Adrenal gland (tissue), 12 donors: ENCODE results near the gene DKK3. TPM values are rescaled to one million over a fixed set of nuclear protein-coding genes. Genes with fewer than 3 reads are reported as not detected.

Experiments
- DNase-seq, 7 donors: peaks; one replicate each; pipeline ENCODE4 v3.0.0-alpha.2; 2019 to 2020
- H3K27ac ChIP-seq, 5 donors: fragments of 200-600 bp; sonication (generic) in 4 of 5; 1 replicate in 3 of 5; 2 replicates in 2 of 5; pipeline versions ENCODE4 v1.5.1 to v1.8.0; 2016 to 2020; ENCODE audit warnings: mild to moderate bottlenecking in 1 of 5
- H3K27me3 ChIP-seq: fragments of 200-600 bp; 2 replicates; pipeline ENCODE4 v1.8.0; 2021
- H3K36me3 ChIP-seq, 2 donors: fragments of 200-600 bp; replicated peaks in 1 of 2; 1 replicate in 1 of 2; 2 replicates in 1 of 2; pipeline versions ENCODE4 v1.5.1 to v1.8.0; 2018 to 2022
- H3K4me1 ChIP-seq, 2 donors: fragments of 200-600 bp; replicated peaks in 1 of 2; 1 replicate in 1 of 2; 2 replicates in 1 of 2; pipeline versions ENCODE4 v1.5.1 to v1.8.0; 2018 to 2021
- H3K4me3 ChIP-seq, 4 donors: fragments of 200-600 bp; sonication (generic) in 3 of 4; one replicate each; pipeline ENCODE4 v1.5.1; 2016 to 2018
- H3K9me3 ChIP-seq, 3 donors: fragments of 200-600 bp; sonication (generic) in 1 of 3; replicated peaks in 1 of 3; 1 replicate in 2 of 3; 2 replicates in 1 of 3; pipeline versions ENCODE4 v1.5.1 to v1.8.0; 2016 to 2021
- POLR2A ChIP-seq, 2 donors: fragments of 450-650 bp; IDR thresholded peaks; one replicate each; pipeline ENCODE4 v1.6.1; 2017; ENCODE audit warnings: antibody characterized with exemption in 2 of 2, mild to moderate bottlenecking in 2 of 2, moderate library complexity in 1 of 2
- WGBS, 4 donors: extraction: QIAGEN DNeasy Blood & Tissue Kit in 2 of 4; methylation state at CpG; one replicate each; pipeline versions ENCODE4 v1.1.5 to v1.1.7; 2013 to 2017; 5-methylcytosine and 5-hydroxymethylcytosine counted together
- intact Hi-C, 2 donors: fragments of 100-400 bp; cut with DNase I; formaldehyde crosslinking; loops; one replicate each; pipeline versions ENCODE4 v1.14.1 to v1.15.0; 2022 to 2023
- polyA plus RNA-seq, 3 donors: library from polyadenylated mRNA; stranded (reverse); fragments of 200-250 nt in 2 of 3; fragments of 350-450 nt in 1 of 3; fragmentation: Illumina TruSeq in 1 of 3; extraction: RNeasy Lipid Tissue Mini Kit (QIAGEN cat#74804) in 1 of 3; gene quantifications; one replicate each; pipeline ENCODE4 v1.2.3, GENCODE V29; 2013 to 2014
- total RNA-seq, 9 donors: library from RNA; depleted of rRNA in 4 of 9; stranded (reverse); fragments of >200 nt in 4 of 9; fragments of 120-200 nt in 1 of 9; fragmentation: NEBNext Ultra II Directional in 1 of 9; extraction: Animal tissue kit (Norgen Biotek cat#: 25700) in 1 of 9; gene quantifications; one replicate each; pipeline versions ENCODE4 v1.1.0 to v1.2.4, GENCODE V29; 2013 to 2023
- TF ChIP-seq, protein P1 (sequence below), 6 experiments: fragments of 450-650 bp in 4 of 6; fragments of 200-600 bp in 2 of 6; sonication (generic) in 1 of 6; IDR thresholded peaks; 1 replicate in 5 of 6; 2 replicates in 1 of 6; pipeline versions ENCODE4 v1.5.1 to v1.8.0; 2016 to 2021; ENCODE audit warnings: antibody characterized with exemption in 6 of 6, mild to moderate bottlenecking in 2 of 6, moderate library complexity in 1 of 6
- donor health status: healthy with polysubstance abuse.
- donor health status: Bipolar disorder and iron deficiency.
- donor health status: DM: yes; HTN: yes; CAD: no.
- donor health status: DM: no; HTN: no; CAD: no.
- donor health status: DM: no; HTN: no; CAD: no.
- donor health status: DM: yes; HTN: yes; CAD: no.

Gene DKK3
- total and polyA plus RNA-seq, 12 donors: 19.7 to 330 (median 103) TPM

DNA sequence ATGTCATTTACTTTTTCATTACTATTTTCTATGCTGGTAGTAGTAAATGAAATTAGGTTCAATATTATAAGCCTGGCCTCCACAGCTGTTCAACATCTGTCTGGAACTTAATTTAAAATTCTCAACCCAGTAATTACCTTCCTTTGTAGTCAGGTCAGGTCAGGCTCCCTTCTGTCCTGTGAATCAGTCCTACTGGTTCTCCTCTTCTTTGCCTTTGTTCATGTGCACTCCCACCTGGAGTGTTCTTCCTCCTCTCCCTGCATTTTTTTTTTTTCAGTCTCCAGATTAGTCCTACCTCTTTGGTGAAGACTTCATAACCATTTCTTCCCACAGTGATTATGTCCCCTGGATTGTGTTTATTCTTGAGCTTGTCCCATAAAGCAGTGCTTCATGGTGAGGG, 67.9 kb downstream of the DKK3 start:
- TF ChIP-seq, protein P1, sequence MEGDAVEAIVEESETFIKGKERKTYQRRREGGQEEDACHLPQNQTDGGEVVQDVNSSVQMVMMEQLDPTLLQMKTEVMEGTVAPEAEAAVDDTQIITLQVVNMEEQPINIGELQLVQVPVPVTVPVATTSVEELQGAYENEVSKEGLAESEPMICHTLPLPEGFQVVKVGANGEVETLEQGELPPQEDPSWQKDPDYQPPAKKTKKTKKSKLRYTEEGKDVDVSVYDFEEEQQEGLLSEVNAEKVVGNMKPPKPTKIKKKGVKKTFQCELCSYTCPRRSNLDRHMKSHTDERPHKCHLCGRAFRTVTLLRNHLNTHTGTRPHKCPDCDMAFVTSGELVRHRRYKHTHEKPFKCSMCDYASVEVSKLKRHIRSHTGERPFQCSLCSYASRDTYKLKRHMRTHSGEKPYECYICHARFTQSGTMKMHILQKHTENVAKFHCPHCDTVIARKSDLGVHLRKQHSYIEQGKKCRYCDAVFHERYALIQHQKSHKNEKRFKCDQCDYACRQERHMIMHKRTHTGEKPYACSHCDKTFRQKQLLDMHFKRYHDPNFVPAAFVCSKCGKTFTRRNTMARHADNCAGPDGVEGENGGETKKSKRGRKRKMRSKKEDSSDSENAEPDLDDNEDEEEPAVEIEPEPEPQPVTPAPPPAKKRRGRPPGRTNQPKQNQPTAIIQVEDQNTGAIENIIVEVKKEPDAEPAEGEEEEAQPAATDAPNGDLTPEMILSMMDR (IDR thresholded peaks at IDR 0.05): no peak
- no peak for TF ChIP-seq POLR2A (IDR thresholded peaks at IDR 0.05)
- intact Hi-C loops: no loop called here
- peaks cover 0 to 58% of the 10 kb centered on the region in 2 donors for H3K36me3 ChIP-seq

DNA sequence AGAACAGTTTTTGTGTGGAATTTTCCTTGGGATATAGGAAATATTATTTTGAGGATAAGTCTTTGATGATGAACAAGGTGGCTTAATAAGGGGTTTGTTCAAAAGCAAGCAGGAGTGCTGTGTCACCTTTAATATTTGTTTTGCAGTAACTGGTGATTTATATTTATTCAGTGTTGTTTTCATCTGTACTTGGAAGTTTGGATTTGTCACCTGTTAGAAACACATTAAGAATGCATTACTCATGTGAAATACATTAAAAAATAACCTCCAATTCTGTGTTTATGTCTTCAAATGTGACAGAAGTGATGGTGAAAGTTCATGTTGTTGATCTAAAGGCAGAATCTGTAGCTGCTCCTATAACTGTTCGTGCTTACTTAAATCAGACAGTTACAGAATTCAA, 70.5 kb downstream of the DKK3 start:
- no peak for DNase-seq
- 91 to 100% (median 98%) methylated on average over 1 of the region's 1 CpG for WGBS, 4 donors
- no peaks in the 10 kb centered on the region for H3K9me3 ChIP-seq
- intact Hi-C loops: loop anchor here (10.0 kb wide), 2 partner anchors 107 to 297 kb away; no protein-coding TSS in a partner anchor
- no peaks in the 10 kb centered on the region for H3K27me3 ChIP-seq
- peaks cover 0 to 58% of the 10 kb centered on the region in 2 donors for H3K36me3 ChIP-seq
- no peak for TF ChIP-seq POLR2A (IDR thresholded peaks at IDR 0.05)
- TF ChIP-seq, protein P1 (IDR thresholded peaks at IDR 0.05): no peak
- no peaks in the 10 kb centered on the region for H3K4me1 ChIP-seq
- H3K27ac ChIP-seq: no peak overlapping the region
- no peak overlapping the region for H3K4me3 ChIP-seq

More for the DNA sequence above, 67.9 kb downstream of the DKK3 start:
- DNase-seq: no peak
- Histone ChIP-seq H3K9me3 (no peaks in the 10 kb centered on the region), H3K4me3 (no peak overlapping the region), H3K27ac (no peak overlapping the region), H3K27me3 (no peaks in the 10 kb centered on the region), H3K4me1 (no peaks in the 10 kb centered on the region)

DNA sequence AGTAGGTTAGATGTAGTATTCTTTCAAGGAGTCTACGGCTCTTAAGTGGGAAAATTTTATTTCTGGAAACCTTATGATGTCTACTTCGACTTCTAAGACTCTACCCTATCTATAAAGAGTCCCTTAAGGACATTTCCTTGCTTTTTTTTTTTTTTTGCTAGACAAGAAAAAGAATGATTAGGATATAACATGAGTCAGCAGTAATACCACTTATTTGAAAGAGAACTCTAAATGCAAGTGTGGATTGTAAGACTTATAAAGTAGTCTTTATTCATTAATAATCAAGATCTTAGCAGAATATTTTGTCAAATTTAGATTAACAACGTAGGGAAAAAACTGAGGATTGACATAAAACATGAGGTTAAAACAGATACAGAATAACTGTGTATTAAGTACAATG, 71.0 kb downstream of the DKK3 start:
- no peaks in the 10 kb centered on the region for H3K27me3 ChIP-seq
- no peak for TF ChIP-seq POLR2A (IDR thresholded peaks at IDR 0.05)
- TF ChIP-seq, protein P1 (IDR thresholded peaks at IDR 0.05): no peak
- H3K36me3 ChIP-seq: peaks cover 0 to 52% of the 10 kb centered on the region in 2 donors
- no peak overlapping the region for H3K4me3 ChIP-seq
- no peaks in the 10 kb centered on the region for H3K9me3 ChIP-seq
- H3K27ac ChIP-seq: no peak overlapping the region
- intact Hi-C loops: loop anchor here (10.0 kb wide), 2 partner anchors 107 to 297 kb away; no protein-coding TSS in a partner anchor
- no peaks in the 10 kb centered on the region for H3K4me1 ChIP-seq
- no peak for DNase-seq
- 76 to 80% (median 79%) methylated on average over 3 of the region's 3 CpGs for WGBS, 4 donors

DNA sequence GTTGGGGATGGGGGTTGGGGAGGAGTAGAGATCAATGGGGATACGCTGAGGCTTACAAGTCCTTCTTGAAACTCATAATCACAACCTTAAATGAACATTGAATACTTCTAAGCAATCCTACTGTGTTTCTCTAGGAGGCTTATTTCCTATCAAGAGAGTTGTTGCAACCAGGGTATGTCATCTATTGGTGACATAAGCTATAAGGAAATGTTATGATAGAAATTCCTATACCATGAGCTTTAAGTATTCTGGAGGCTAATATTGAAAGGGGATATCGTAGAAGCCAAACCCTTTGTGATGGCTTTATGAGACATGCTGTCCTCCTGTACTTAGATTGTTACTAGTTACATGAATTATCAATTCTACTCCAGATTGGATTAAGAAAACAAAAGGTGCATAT, 72.9 kb downstream of the DKK3 start:
- Histone ChIP-seq H3K36me3 (peaks cover 0 to 44% of the 10 kb centered on the region in 2 donors), H3K4me3 (no peak overlapping the region), H3K4me1 (peaks cover 5 to 6% of the 10 kb centered on the region in 2 donors), H3K27me3 (no peaks in the 10 kb centered on the region), H3K27ac (no peak overlapping the region), H3K9me3 (no peaks in the 10 kb centered on the region)
- intact Hi-C loops: loop anchor here (10.0 kb wide), 2 partner anchors 109 to 299 kb away; no protein-coding TSS in a partner anchor
- TF ChIP-seq POLR2A (IDR thresholded peaks at IDR 0.05): no peak
- TF ChIP-seq, protein P1 (IDR thresholded peaks at IDR 0.05): no peak
- no peak for DNase-seq
- 92 to 97% (median 95%) methylated on average over 2 of the region's 2 CpGs for WGBS, 4 donors
